D341Med (cell line): ENCODE data around the gene XXYLT1.

Experiments used
- DNase-seq: peaks from one replicate; pipeline ENCODE4 v3.0.0; 2012; ENCODE audit warnings: low spot score

Gene XXYLT1

DNA sequence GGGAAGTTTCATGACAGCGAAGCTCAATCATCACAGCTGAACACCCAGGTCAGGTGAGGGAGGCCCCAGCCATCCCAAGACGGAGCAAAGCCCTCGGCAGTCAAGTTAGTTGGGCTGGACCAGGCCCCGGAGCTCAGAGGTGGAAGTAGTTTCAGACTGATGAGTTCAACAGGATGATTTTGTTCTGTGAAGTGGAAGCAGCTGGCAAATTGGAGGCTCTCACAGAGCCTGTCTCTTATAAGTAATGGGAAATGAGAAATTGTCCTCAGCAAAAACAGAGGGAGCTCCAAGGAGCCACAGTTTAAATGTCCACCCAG lies 245.1 kb downstream of the XXYLT1 start:
- no peak for DNase-seq

GRCh38 chr3:195025056-195025883 lies 245.7 kb downstream of the XXYLT1 start:
- DNase-seq = no peak

DNA sequence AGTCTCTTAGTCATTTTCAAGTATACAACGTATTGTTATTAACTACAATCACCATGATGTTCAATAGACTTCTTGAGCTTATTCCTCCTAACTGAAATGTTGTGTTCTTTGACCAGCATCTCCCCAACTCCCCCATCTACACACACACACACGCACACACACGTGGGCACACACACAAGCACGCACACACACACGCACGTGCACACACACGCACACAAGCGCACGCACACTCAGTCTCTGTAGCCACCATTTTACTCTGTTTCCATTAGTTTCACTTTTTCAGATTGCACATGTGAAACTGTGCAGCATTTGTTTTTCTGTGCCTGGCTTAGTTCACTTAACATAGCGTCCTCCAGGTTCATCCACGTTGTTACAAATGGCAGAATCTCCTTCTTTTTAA lies 247.0 kb downstream of the XXYLT1 start:
- no peak for DNase-seq

DNA sequence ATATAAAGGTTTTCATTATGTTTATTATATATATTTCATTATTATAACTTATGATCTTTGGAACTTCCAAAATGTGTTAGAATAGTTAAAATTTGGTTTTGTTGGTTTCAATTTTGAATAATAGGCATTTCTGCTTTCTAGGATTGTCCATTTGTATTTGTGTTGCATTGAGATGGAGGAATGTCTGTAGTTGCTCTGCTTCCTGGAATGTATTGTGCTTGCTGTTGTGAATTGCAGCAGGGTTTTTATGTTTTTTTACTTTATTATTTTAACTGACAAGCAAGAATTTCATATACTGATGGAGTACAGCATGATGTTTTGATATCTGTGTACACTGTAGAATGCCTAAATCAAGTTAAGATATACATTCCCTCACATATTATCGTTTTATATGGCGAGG lies 247.4 kb downstream of the XXYLT1 start:
- DNase-seq = no peak

DNA sequence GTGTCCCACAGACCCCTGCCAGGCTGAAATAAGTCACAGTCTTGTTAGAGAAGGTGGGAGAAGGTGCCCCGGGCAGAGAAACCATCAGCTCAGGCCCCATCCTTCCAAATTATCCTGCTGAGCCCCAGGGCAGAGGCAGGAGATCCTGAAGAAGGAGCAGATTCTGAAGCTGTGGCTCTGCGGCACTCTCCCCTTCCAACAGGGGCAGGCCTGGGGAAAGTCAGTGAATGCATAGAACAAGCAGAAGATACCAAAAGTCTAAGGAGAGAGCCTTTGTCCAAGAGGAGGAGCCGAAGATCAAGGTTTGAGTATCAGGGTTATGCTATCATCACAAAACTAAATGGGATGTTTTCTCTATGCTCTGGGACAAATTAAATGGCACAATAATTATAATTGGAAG lies 249.3 kb downstream of the XXYLT1 start:
- DNase-seq = no peak

- no peak for DNase-seq
These were observed 250.0 kb downstream of the XXYLT1 start for GRCh38 chr3:195020921-195021320.

DNA sequence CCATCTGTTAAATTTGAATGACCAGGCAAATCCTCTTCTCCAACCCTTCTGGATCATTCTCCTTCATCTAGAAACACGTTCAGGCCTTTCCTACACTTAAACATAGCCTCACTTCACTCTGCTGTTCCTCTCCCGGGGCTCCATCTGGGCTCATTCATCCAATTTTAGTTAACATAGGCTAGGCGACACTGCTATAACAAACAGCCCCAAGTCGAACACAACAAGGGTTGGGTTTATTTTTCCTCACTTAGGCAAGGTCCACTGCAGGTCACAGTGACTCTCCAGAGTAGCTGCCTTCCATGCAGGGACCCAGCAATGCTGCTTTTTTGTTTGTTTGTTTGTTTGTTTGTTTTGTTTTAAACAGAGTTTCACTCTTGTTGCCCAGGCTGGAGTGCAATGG lies 250.8 kb downstream of the XXYLT1 start:
- DNase-seq = no peak

DNA sequence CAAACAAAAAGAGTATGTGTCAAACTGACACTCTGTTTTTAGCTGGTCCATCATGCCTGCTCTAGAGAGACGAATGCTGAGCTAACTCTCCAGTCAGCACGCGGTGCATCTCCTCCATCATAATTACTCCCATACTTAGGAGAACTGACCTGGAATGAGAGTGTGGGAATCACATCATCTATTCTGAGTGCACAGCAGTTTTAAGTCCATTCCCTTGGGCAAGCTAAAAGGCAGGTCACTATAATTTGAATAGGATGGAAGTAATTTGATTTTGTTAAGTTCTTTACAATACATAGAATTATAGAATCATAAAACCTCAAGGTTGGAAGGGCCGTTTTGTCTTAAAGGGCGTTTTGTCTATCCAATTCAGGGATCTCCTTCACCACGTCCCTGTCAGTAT lies 251.6 kb downstream of the XXYLT1 start:
- no peak for DNase-seq
